ENCODE results near the gene PHF3.
"Not testable (repeated sequence)": the region's sequence is repeated elsewhere in the genome, so short reads cannot be mapped to it uniquely, and the experiment has no call there.

PHF3 gene

DNA sequence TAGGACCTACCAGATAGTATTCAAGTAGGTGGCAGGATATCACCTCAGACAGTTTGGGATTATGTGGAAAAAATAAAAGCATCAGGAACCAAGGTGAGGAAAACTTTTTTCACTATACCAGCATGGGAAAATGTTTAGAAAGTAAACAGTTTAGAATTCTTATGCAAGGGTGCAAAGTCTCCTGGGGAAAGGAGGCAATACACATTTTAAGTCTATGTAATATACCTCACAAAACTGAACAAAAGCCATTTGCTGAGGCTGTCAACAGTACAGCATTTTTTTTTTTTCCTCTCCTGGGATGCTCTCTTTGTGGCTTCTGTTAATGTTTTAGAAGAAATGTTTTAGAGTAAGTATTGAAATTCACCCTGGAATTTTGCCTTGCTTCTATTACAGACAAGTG is 73.5 kb downstream of the PHF3 start:
- no peak for DNase-seq (ENCODE audit: low spot score)

DNA sequence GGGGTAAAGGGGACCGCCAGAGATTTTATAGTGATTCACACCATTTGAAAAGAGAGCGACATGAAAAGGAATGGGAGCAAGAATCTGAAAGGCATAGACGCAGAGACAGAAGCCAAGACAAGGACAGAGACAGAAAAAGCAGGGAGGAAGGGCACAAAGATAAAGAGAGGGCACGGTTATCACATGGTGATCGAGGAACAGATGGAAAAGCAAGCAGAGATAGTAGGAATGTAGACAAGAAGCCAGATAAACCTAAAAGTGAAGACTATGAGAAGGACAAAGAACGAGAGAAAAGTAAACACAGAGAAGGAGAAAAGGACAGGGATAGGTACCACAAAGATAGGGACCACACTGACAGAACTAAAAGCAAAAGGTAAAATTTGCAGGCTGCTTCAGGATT is 77.7 kb downstream of the PHF3 start:
- no peak for DNase-seq (ENCODE audit: low spot score)

DNA sequence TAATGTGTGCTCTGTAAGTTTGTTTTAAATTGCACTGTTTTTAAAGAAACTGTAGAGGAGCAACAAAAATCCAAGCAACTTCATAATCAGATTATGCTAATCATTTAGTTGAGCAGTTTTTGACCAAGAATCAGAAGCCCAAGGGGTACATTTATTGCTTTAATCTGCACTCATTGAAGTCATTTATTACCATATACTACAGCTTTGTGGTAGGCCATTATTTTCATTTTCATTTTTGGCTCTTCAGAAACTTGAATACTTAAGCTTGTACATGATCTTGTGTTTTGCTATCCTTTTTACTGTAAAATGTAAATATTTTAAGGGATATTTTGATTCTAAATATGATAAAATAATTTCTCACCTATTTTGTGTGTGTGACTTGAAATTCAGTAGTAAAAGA is 78.5 kb downstream of the PHF3 start:
- DNase-seq (ENCODE audit: low spot score): no peak

DNA sequence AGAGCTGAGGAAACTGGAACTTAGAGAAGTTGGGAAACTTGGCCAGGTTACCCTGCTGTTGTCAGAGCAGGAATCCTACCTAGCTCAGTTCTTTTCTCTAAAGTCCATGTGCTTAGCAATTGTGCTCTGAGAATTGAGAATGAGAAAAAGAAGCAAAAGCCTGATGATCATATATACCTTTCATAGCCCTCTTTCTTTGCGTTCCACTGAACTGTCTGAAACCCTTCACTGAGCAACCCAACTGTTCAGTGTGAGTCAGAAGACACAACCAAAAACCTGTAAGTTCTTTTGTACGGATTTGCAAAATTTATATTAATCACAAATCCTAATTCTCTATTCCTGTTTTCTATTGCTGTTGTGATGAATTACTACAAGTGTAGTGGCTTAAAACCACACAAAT is 80.6 kb downstream of the PHF3 start:
- no peak for DNase-seq (ENCODE audit: low spot score)

DNA sequence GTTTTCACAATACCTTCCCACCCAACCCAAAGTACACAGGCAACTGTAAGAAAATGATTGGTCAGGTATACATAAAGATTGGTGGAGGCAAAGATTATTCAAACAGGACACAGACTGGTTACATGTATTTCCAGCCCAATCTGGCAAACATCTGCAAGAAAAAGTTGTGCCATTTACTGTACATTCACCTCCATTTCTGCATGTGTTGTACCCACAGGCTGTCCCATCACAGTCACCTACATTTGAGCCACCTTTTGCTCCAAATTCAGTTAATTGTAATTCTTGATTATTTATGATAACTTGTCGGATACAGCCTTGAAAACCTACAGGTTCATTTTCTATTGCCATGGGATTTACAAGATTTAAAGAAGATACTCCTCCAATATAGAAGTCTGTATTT is 85.6 kb downstream of the PHF3 start:
- DNase-seq (ENCODE audit: low spot score): no peak

DNA sequence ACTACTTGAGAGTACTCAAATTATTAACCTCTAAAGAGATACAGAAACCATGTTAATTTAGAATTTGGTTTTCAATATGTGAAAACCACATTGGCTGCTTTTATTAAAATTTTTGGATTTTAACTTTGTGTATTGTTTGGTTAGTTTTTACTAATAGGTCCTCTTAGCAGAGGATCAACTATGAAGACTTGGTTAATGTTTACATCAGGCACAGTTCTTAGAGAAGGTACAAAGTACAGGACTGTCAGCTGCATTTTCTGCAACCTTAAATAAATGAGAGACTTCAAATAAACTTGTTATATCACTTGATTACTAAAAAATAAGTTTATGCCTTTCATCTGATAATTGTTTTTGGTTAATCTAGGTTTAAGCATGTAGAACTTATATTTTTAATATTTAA is 89.1 kb downstream of the PHF3 start:
- DNase-seq (ENCODE audit: low spot score): no peak

DNA sequence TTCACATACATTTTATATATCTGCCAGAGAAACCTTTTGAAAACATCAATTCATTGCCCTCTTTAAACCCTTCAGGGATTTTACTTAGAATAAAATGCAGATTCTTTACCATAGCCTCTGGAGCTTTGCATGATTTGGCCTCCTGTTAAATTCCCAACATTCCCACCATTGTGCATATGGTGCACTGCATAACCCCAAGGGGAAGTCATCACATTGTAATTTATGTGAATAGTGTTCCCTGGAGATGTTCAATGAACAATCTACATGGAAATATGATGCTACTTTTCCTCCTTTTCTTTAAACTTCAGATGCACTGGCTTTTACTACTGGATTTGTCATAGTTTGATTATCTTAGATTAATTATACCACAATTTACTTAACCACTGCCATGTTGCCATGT is 94.7 kb downstream of the PHF3 start:
- no peak for DNase-seq (ENCODE audit: low spot score)

DNA sequence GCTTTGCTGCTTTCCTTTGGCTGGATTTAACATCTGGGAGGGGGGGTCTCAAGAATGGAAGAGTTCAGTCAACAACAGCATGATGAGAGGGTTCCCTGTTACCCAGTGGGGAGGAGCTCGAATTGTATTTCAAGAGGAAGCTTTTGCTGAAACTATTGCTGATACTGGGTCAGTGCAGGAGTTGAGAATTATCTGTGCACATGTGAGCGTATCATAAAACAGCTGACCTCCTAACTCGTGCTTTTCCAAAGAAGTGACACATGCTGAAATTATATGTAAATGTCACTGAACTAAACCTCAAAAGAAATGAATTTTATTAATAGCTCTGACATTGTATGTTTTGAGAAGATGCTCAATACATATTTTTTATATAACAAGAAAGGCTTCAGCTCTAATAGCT is 96.3 kb downstream of the PHF3 start:
- DNase-seq (ENCODE audit: low spot score): no peak

DNA sequence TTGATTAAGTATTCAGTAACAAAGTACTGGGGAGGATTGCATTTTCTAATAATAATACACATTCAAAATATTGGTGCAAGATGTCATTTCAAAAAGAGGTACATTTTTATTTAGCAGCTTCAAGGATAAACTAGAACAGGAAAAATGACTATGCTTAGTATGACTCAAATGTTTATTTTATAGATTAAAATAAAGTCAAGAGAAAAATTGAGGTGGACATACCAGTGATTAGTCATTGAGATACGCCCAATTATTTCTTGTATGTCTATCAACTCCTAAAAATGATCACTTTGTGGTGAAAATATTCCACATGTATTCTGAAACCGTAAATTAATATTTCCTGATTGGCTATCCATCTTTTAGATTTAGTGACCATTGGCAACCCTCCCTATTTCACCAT is 96.7 kb downstream of the PHF3 start:
- no peak for DNase-seq (ENCODE audit: low spot score)

DNA sequence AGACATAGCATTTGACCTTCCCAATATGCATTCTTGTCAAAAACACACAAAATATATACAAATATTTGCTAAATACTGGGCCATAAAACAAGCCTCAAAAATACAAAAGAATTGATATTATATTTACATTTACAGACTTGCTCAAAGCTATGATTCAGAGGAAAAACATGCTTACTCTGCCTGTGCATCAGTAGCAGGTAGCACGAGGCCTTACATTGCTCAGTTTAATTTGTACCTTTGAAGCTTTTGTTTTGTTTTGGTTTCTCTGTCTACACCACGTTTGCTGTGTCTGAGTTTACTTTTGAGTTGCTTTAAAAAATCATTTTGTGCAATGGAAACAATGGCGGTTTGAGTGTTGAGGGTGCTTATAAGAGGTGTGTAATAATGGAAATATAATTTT is 99.3 kb downstream of the PHF3 start:
- no peak for DNase-seq (ENCODE audit: low spot score)

DNA sequence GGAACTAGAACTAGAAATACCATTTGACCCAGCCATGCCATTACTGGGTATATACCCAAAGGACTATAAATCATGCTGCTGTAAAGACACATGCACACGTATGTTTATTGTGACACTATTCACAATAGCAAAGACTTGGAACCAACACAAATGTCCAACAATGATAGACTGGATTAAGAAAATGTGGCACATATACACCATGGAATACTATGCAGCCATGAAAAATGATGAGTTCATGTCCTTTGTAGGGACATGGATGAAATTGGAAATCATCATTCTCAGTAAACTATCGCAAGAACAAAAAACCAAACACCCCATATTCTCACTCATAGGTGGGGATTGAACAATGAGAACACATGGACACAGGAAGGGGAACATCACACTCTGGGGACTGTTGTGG is 102.6 kb downstream of the PHF3 start:
- not testable (repeated sequence) for DNase-seq (ENCODE audit: low spot score)

DNA sequence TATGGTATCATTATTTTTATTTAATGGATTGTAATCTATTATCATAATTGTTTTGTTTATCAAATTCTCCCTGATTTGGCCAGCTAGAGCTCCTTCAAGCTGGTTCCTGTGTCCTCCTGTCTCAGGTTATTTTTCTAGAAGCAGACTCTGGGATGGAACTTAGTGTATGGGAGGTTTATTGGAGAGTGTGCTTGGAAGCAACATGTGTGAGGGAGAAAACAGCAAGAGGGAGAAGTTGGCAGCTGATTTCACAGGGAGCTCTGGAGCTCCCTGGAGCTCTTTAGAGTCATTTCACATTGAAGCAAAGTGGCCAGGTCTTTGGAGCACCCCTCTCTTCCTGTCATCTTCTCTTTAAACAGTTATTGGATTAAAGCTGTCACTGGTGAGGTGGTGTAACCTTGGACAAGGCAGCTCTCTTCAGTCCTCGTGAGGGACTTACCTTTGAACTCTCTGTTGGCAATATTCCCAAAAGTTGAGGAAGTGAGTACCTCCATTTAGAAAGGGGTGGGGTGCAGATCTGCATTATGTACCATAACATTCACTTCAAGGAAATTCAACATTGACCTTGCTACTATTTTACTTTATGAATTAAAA is 103.6 kb downstream of the PHF3 start:
- no peak for DNase-seq (ENCODE audit: low spot score)

DNA sequence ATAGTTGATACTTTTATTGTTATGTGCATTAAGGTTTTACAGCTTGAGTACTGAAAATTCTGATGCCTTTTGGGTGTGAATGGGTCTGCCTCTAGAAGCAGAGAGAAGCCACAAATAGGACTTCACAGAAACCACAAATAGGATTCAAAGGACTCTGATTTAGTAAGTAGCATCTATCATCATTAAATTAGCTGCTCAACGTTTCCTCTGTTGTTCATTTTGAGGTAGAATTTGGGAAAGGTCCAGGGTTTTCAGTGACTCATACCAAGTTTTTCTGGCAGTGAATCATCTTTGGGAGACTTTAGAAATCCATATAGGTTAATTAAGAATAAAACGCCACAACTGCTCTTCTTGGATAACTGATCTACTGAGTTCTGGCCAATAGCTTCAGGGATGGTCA is 105.1 kb downstream of the PHF3 start:
- no peak for DNase-seq (ENCODE audit: low spot score)

DNA sequence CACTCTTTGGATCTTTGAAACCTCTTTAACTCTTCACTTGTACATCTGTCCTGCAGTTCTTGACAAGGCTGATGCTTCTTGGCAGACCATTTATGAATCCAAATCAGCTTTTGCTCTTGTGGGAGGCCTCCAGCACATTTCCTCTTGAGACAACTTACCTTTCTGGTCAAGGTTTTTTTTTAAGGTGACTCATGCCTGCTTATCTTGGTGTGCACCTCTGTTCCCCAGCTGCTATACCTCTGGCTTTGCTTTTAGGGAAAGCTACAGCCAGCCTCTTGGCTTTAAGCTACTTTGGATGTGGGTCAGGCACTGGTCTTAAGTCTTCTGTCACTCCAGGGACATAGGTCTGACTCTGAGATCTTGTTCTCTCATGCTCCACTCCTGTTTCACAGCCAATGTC is 106.5 kb downstream of the PHF3 start:
- DNase-seq (ENCODE audit: low spot score): no peak

DNA sequence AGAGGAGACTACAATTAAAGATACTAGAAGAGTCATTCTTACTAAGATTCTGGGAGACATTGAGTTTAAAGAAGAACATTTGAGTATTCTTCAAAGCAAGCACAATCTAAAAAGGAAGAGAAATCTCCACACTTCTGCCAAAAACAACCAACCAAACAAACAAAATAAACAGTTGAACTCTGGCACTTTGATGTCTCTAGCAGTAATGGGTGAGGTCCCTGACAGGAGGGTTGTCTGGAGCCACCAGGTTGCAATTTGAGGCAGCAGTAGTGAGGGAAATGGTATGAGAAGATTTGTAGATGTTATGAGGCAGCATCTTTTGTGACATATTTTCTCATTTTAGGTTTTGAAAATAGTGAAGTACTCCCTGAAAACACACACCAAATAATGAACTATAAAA is 108.1 kb downstream of the PHF3 start:
- DNase-seq (ENCODE audit: low spot score): no peak

DNA sequence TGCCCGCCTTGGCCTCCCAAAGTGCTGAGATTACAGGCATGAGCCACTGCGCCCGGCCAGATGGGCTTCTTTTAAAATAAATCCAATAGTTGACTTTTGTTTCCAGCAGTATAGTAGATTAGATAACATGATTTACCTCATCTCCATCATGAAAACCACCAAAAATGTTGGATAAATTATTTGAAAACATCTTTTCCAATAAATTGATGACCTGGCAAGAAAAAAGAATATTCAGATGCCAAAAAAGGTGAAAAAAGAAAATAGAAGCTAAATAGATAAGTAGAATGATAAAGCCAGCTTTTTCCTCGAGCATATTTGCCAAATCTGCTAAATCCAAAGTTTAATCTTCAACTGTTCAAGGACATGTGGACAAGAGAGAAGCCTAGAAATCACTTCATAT is 109.2 kb downstream of the PHF3 start:
- no peak for DNase-seq (ENCODE audit: low spot score)

DNA sequence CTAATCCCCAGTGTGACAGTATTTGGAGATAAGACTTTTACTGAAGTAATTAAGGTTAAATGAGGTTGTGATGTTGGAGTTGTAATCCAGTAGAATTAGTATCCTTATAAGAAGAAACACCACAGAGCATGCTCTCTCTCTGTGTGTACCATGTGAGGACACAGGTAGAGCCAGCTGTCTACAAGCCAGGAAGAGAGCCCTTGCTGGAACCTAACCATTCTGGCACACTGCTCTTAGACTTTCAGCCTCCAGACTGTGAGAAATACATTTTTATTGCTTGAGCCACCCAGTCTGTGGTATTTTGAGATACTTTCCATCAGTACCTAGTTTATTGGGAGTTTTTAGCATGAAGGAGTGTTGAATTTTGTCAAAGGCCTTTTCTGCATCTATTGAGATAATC is 110.2 kb downstream of the PHF3 start:
- DNase-seq (ENCODE audit: low spot score): no peak

DNA sequence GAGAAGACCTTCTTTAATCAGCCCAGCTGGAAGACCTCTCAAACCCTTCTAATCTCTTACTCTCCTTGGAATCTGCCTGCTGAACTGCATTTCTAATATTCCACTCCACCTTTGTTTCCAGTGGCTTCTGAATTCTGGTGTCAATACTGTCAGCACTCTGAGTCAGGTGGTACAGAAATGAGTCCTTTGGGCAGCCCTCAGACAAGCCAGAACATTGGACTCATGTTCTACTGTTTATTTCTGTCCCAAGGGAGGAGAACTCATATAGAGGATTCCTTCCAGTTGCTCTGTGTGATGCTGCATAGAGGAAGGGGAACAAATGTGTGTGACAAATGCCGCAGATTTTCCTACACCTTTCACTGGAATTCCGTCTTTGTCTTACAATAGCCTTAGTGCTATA is 114.8 kb downstream of the PHF3 start:
- DNase-seq (ENCODE audit: low spot score): no peak

DNA sequence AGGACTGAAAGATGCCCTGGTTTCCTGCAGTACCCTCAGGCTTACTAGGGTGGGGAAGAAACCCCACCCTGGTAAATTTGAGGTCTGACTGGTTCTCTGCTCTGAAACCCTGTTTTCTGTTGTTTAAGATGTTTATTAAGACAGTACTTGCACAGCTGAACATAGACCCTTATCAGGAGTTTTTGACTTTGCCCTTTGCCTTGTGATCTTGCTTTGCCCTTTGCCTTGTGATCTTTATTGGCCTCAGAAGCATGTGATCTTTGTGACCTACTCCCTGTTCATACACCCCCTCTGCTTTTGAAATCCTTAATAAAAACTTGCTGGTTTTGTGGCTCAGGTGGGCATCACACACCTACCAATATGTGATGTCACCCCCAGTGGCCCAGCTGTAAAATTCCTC is 121.7 kb downstream of the PHF3 start:
- DNase-seq (ENCODE audit: low spot score): not testable (repeated sequence)

DNA sequence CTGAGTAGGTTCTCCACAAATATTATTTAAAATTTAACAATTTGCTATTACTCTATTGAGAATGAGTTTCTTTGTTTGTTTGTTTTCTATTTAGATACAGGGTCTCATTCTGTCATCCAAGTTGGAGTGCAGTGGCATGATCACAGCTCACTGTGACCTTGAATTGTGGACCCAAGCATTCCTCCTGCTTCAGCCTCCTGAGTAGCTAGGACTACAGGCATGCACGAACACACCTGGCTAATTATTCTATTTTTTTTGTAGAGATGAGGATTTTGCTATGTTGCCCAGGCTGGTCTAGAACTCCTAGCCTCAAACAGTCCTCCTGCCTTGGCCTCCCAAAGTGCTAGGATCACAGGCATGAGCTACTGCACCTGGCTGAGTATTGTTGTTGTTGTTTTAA is 122.2 kb downstream of the PHF3 start:
- DNase-seq (ENCODE audit: low spot score): no peak

DNA sequence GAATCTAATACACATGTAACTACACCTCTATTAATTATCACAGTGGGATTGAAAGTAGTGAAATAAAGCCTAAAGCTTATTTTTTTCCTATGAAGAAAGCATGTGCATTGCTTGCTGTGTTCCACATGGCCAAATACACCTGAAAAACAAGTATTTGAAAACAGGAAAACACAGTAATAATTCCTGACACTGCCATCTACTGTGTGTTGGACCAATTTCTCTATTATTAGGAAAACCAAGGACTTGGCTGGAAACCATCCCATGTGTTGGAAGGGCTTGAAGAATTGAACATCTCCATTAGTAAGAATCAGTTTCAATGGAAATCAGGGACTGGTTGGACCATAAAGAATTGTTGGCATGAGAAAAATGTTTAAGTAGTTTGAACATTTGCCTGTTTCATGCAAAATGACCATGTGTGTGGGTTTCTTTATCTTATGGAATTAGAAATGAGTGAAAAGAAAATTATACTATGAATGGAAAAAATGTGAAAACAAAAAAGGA is 124.1 kb downstream of the PHF3 start:
- no peak for DNase-seq (ENCODE audit: low spot score)

DNA sequence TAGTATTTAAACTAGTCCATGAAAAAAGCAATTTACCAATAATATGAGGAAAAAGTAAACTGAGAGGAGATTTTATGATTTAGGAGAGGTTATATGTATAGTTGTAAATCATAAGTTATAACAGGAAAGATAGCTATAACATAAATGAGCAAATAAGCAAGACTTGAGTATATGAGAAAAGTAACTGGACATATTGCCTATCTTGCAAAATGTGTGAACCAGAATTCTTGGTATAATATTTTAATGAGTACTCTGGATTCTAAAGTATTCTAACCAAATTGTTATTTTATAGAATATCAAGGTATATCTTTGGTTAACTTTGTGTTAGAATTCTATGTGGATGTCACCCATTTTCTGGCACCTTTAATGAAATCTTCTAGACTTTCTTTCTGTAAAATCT is 124.6 kb downstream of the PHF3 start:
- DNase-seq (ENCODE audit: low spot score): no peak

DNA sequence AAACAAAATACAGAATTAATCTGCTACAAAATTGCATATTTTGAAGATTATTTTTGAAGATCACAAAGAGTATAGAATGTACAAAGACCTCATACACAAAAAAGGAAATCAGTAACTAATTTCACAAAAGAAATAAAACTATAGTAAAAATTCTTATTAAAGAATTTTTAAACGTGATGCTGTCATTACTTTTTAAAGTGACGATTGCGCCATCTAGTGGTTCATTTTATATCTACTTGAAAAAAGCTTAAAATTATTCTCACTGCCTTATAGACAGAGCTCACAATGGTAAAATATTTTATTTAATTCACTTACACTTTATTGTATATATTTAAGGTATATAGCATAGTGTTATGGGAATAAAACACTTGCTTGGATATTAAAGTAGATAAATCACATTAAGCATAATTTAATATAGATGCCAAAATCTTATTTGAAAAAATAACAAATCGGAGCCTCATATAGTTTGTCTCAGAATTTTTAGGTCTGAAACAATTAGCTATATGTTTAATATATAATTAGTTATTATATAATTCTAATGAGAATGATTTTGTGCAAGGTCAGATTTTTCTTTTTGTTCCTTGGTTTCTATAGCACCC is 128.8 kb downstream of the PHF3 start:
- peak; percentile 45 for DNase-seq (ENCODE audit: low spot score)

All from SK-N-DZ (cell line).